ENCODE measurements around the gene CCDC51. TPM values are rescaled to one million over a fixed set of nuclear protein-coding genes. Genes with fewer than 3 reads are reported as not detected.

The CCDC51 gene
- total and polyA plus RNA-seq, 2 of the 13 experiments (the other 11 are each of a cell fraction or from before 2014, with no cell fraction given): 18.1 to 29.4 TPM

GRCh38 chr3:48465531-48466378 lies 25.8 kb upstream of the CCDC51 start (continued):
- TF ChIP-seq RBM22 (optimal IDR thresholded peaks at IDR 0.05; ENCODE audit: low read length): peak; percentile 87
- no peak for TF ChIP-seq ZNF780A (CRISPR knock-in tag; IDR thresholded peaks at IDR 0.05)
- 0 out of 2 replicates have a peak, but pooled peaks have one; percentile 18 for TF ChIP-seq BCL6 (CRISPR knock-in tag; IDR thresholded peaks at IDR 0.05)
- TF ChIP-seq ZIK1 (CRISPR knock-in tag; IDR thresholded peaks at IDR 0.05; ENCODE audit: borderline replicate concordance, low read depth): no peak
- peak; percentile 45; the same call in 1 of the 2 replicates for TF ChIP-seq HOXA3 (CRISPR knock-in tag; IDR thresholded peaks at IDR 0.05)
- no peak for TF ChIP-seq ZNF17 (CRISPR knock-in tag; IDR thresholded peaks at IDR 0.05)
- no peak for TF ChIP-seq POGZ (CRISPR knock-in tag; IDR thresholded peaks at IDR 0.05)
- no peak for TF ChIP-seq ZNF44 (CRISPR knock-in tag; IDR thresholded peaks at IDR 0.05)
- no peak for TF ChIP-seq HDAC6 (IDR thresholded peaks at IDR 0.05; ENCODE audit: low read depth, low read length)
- no peak for TF ChIP-seq ZBTB49 (CRISPR knock-in tag; IDR thresholded peaks at IDR 0.05; ENCODE audit: borderline replicate concordance)
- 0 out of 2 replicates have a peak, but pooled peaks have one; percentile 44 for TF ChIP-seq YEATS2 (CRISPR knock-in tag; IDR thresholded peaks at IDR 0.05; ENCODE audit: borderline replicate concordance)
- no peak for TF ChIP-seq ZNF138 (CRISPR knock-in tag; IDR thresholded peaks at IDR 0.05; ENCODE audit: low read depth)
- no peak for TF ChIP-seq ZNF790 (CRISPR knock-in tag; IDR thresholded peaks at IDR 0.05; ENCODE audit: borderline replicate concordance)
- TF ChIP-seq KAT7 (CRISPR knock-in tag; IDR thresholded peaks at IDR 0.05; ENCODE audit: borderline replicate concordance): no peak
- TF ChIP-seq ELF4 (CRISPR knock-in tag; IDR thresholded peaks at IDR 0.05; ENCODE audit: borderline replicate concordance): no peak
- peak; percentile 71; the same call in 1 of the 2 replicates for TF ChIP-seq MAFG (CRISPR knock-in tag; IDR thresholded peaks at IDR 0.05)
- no peak for TF ChIP-seq MLLT10 (CRISPR knock-in tag; IDR thresholded peaks at IDR 0.05)
- no peak for TF ChIP-seq NR0B2 (CRISPR knock-in tag; IDR thresholded peaks at IDR 0.05)
- no peak for TF ChIP-seq HNF4G (IDR thresholded peaks at IDR 0.05; ENCODE audit: borderline replicate concordance, low read depth, low read length)
- TF ChIP-seq HNF4G (CRISPR knock-in tag; IDR thresholded peaks at IDR 0.05; ENCODE audit: borderline replicate concordance, low read depth): no peak
- TF ChIP-seq RBAK (CRISPR knock-in tag; IDR thresholded peaks at IDR 0.05): no peak
- TF ChIP-seq ZNF335 (CRISPR knock-in tag; IDR thresholded peaks at IDR 0.05): peak; percentile 48; the same call in 1 of the 2 replicates
- TF ChIP-seq ZNF891 (CRISPR knock-in tag; IDR thresholded peaks at IDR 0.05): no peak
- no peak for TF ChIP-seq RARG (CRISPR knock-in tag; IDR thresholded peaks at IDR 0.05; ENCODE audit: low read depth)
- TF ChIP-seq IKZF5 (CRISPR knock-in tag; IDR thresholded peaks at IDR 0.05): peak; percentile 48
- TF ChIP-seq ZBTB3 (CRISPR knock-in tag; IDR thresholded peaks at IDR 0.05; ENCODE audit: borderline replicate concordance, low read depth): no peak
- no peak for TF ChIP-seq NFKBIZ (CRISPR knock-in tag; IDR thresholded peaks at IDR 0.05)
- no peak for TF ChIP-seq HOXA9 (CRISPR knock-in tag; IDR thresholded peaks at IDR 0.05; ENCODE audit: borderline replicate concordance)

All from HepG2 (cell line).